ENCODE data around the gene GPAT3.

Gene GPAT3

DNA sequence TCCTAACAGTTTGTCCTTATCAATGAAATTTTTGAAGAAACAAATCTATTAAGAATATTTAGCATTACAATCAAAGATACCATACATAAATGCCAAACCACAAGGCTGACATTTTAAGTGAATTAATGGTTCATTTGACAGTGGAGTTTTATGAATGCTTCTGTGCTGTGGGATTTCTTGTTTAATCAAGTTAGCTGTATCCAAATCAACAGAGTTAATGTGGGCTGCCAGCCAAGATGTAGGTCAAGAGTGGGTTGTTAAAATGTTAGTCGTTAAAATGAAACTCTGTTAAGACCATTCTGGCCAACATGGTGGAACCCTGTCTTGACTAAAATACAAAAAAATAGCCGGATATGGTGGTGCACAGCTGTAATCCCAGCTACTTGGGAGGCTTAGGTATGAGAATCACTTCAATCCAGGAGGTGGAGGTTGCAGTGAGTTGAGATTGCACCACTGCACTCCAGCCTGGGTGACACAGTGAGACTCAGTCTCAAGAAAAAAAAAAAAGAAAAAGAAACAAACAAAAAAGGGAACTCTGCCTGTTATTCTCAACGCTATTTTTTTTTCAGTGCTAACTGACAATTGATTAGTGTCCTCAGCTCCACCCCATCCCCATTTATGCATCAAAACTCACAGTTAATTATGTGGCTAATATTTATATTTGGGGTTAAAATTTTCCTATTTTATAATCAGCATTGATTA is 20.2 kb downstream of the GPAT3 start:
- DNase-seq (ENCODE audit: extremely low read depth, low read depth), result no peak

DNA sequence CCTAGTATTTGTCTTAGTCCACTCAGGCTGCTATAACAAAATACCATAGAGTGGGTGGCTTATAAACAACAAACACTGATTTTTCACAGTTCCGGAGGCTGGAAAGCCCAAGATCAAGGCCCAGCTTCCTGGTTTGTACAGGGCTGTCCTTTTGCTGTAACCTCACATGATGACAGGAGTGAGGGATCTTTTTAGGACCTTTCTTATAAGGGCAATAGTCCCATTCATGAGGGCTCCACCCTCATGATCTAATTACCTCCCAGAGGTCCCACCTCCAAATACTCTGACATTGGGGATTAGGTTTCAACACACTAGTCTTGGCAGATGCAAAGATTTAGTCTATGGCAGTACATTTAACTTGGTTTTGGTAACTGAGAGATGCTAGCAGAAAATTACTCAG is 20.9 kb downstream of the GPAT3 start:
- TF ChIP-seq, protein P1, sequence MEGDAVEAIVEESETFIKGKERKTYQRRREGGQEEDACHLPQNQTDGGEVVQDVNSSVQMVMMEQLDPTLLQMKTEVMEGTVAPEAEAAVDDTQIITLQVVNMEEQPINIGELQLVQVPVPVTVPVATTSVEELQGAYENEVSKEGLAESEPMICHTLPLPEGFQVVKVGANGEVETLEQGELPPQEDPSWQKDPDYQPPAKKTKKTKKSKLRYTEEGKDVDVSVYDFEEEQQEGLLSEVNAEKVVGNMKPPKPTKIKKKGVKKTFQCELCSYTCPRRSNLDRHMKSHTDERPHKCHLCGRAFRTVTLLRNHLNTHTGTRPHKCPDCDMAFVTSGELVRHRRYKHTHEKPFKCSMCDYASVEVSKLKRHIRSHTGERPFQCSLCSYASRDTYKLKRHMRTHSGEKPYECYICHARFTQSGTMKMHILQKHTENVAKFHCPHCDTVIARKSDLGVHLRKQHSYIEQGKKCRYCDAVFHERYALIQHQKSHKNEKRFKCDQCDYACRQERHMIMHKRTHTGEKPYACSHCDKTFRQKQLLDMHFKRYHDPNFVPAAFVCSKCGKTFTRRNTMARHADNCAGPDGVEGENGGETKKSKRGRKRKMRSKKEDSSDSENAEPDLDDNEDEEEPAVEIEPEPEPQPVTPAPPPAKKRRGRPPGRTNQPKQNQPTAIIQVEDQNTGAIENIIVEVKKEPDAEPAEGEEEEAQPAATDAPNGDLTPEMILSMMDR (IDR thresholded peaks at IDR 0.05; ENCODE audit: low read depth, low read length), result no peak

More for the DNA sequence above, 20.2 kb downstream of the GPAT3 start:
- TF ChIP-seq, protein P1 (IDR thresholded peaks at IDR 0.05; ENCODE audit: low read depth, low read length), result no peak

DNA sequence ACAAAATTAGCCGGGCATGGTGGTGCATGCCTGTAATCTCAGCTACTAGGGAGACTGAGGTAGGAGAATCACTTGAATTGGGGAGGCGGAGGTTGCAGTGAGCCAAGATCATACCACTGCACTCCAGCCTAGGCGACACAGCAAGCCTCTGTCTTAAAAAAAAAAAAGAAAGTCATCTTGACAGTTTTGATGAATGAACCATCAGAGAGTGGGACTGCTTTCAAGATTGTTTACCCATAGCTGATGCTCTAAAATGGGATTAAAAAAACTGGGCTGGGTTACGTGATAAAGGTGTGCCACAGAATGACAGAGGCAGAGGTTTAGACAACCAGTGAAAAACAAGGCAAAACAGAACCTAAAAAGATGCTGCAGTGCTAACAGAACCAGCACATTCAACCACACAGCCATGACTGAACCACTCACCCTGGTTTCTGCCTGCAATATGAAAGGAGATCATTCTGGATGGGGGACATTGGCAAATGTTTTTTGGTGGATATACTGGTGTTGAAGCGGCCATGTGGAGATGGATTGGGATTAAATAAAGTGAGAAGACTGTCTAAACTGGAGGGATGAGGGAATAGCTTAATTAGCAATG is 22.2 kb downstream of the GPAT3 start:
- no peak for DNase-seq (ENCODE audit: extremely low read depth, low read depth)

More for the DNA sequence above, 20.9 kb downstream of the GPAT3 start:
- no peak for DNase-seq (ENCODE audit: extremely low read depth, low read depth)

DNA sequence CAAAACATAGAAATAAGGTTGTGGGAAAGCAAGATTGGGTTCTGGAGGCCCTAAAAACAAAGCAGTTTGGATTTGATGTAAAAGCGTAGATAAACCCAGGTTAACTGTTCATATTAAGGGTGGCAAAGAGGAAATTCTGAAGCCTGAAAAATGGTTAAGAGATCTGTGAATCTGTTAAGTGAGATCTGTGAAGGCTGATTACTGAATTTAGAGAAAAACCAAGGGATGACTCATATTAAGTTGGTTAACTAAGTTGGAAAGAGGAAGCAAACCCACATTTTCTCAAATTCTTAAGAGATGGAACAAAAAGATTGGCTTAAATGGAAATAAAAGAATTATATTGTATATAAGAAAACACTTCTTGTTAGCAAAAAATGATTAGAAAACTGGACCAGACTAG is 22.8 kb downstream of the GPAT3 start:
- DNase-seq (ENCODE audit: extremely low read depth, low read depth), result no peak
- TF ChIP-seq, protein P1 (IDR thresholded peaks at IDR 0.05; ENCODE audit: low read depth, low read length), result no peak

More for the DNA sequence above, 22.2 kb downstream of the GPAT3 start:
- TF ChIP-seq, protein P1 (IDR thresholded peaks at IDR 0.05; ENCODE audit: low read depth, low read length), result no peak

DNA sequence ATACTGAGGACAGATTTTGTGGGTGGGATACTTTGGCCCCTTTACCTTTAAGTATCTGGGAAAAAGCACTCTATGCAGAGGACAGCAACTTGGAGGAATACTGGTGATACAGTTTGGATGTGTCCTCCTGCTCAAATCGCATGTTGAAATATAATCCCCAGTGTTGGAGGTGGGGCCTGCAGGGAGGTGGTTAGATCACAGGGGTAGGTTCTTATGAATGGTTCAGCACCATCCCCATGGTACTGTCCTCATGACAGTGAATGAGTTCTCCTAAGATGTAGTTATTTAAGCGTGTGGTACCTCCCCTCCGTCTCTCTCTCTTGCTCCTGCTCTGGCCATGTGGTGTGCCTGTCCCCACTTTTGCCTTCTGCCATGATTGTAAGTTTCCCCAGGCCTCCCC is 24.6 kb downstream of the GPAT3 start:
- DNase-seq (ENCODE audit: extremely low read depth, low read depth), result no peak

DNA sequence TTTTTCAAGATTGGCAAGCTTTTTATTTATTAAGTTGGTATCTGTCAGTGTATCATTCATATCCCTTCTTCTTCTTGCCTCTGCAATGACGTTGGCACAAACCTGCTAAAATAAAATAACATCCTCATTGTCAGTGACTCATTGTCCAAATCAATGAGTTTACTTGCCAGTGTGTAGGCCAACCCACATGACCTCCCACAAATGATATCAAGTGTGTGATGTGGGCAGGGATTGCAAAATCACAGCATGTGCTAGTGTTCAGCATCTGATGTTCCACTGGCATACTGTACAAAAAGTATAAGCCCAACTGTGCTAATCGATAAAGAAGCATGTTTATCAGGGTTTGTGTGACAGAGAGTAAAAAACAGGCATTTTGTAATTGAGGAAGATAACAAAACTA is 25.5 kb downstream of the GPAT3 start:
- peak; percentile 52 for DNase-seq (ENCODE audit: extremely low read depth, low read depth)
- TF ChIP-seq, protein P1 (IDR thresholded peaks at IDR 0.05; ENCODE audit: low read depth, low read length), result no peak

More for the DNA sequence above, 24.6 kb downstream of the GPAT3 start:
- TF ChIP-seq, protein P1 (IDR thresholded peaks at IDR 0.05; ENCODE audit: low read depth, low read length), result no peak

DNA sequence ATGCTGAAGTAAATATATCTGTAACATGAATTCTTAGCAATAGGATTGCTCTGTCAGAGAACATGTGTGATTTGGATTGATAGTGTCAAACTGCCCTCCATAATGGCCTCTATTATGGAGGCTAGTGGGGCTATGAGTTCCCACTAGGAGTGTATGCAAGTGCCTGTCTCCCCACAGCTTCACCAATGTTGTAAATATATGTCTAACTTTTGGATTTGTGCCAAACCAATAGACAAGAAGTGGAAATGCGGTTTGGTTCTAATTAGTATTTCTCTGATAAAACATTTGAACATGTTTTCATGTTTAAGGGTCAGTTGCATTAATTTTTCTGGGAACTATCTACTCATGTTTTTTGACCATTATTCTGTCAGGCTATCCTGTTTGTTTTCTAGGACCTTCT is 28.1 kb downstream of the GPAT3 start:
- TF ChIP-seq, protein P1 (IDR thresholded peaks at IDR 0.05; ENCODE audit: low read depth, low read length), result no peak
- DNase-seq (ENCODE audit: extremely low read depth, low read depth), result no peak
